Measurements from ENCODE around the gene ZKSCAN3. TPM values are rescaled to one million over a fixed set of nuclear protein-coding genes. Genes with fewer than 3 reads are reported as not detected.

ZKSCAN3 gene
- total RNA-seq, 1 donor from 2014 or later = 12.1 TPM

- Mint-ChIP-seq H3K36me3 (peaks cover 5% of the 10 kb centered on the region), H3K4me3 (no peak overlapping the region), H3K27ac (no peak overlapping the region), H3K9me3 (peaks cover 29% of the 10 kb centered on the region), H3K27me3 (ENCODE audit: low read depth) (peaks cover 27% of the 10 kb centered on the region), H3K4me1 (no peaks in the 10 kb centered on the region)
- TF ChIP-seq CTCF (IDR thresholded peaks at IDR 0.05; ENCODE audit: unreplicated experiment) = no peak
- no peak for DNase-seq (ENCODE audit: low spot score in 2 of 2, unreplicated experiment in 2 of 2)
Observed at GRCh38 chr6:28410767-28411166, 61.0 kb downstream of the ZKSCAN3 start.

- H3K27ac Mint-ChIP-seq = no peak overlapping the region
- H3K4me3 Mint-ChIP-seq = no peak overlapping the region
- peaks cover 25% of the 10 kb centered on the region for H3K9me3 Mint-ChIP-seq
Observed at GRCh38 chr6:28413681-28414080, 63.9 kb downstream of the ZKSCAN3 start.

More at GRCh38 chr6:28413681-28414080, 63.9 kb downstream of the ZKSCAN3 start:
- Mint-ChIP-seq H3K4me1 (no peaks in the 10 kb centered on the region), H3K36me3 (peaks cover 5% of the 10 kb centered on the region), H3K27me3 (ENCODE audit: low read depth) (peaks cover 13% of the 10 kb centered on the region)
- DNase-seq (ENCODE audit: low spot score in 2 of 2, unreplicated experiment in 2 of 2) = no peak
- TF ChIP-seq CTCF (IDR thresholded peaks at IDR 0.05; ENCODE audit: unreplicated experiment) = no peak

Other genes starting within 250 kb of the ZKSCAN3 start
- gene ZSCAN16, start 225.3 kb upstream of the ZKSCAN3 start, total RNA-seq = 9.1 to 11.7 TPM (median 11.3 TPM) in 3 replicates
- 51.7 to 53.1 TPM (median 52.8 TPM) in 3 replicates for gene ZKSCAN8, start 208.1 kb upstream of the ZKSCAN3 start, total RNA-seq
- 25.5 to 29.6 TPM (median 27.9 TPM) in 3 replicates for gene ZSCAN9, start 124.7 kb upstream of the ZKSCAN3 start, total RNA-seq
- gene ZKSCAN4, start 97.7 kb upstream of the ZKSCAN3 start, total RNA-seq = 5.8 to 6.8 TPM (median 6.8 TPM) in 3 replicates
- gene NKAPL, start 90.7 kb upstream of the ZKSCAN3 start, total RNA-seq = not detected in 3 replicates
- gene ZSCAN26, start 82.8 kb upstream of the ZKSCAN3 start, total RNA-seq = 26.6 to 29.2 TPM (median 26.9 TPM) in 3 replicates
- gene PGBD1, start 68.4 kb upstream of the ZKSCAN3 start, total RNA-seq = 8.9 to 9.4 TPM (median 9.2 TPM) in 3 replicates
- 5.8 to 8.8 TPM (median 6.0 TPM) in 3 replicates for gene ZSCAN31, start 13.8 kb upstream of the ZKSCAN3 start, total RNA-seq
- gene ZSCAN12, start 49.8 kb downstream of the ZKSCAN3 start, total RNA-seq = 13.4 to 14.0 TPM (median 13.9 TPM) in 3 replicates
- 10.4 to 13.9 TPM (median 13.5 TPM) in 3 replicates for gene ZSCAN23, start 93.5 kb downstream of the ZKSCAN3 start, total RNA-seq
- gene GPX6, start 165.8 kb downstream of the ZKSCAN3 start, total RNA-seq = not detected in 3 replicates
- not detected in 3 replicates for gene GPX5, start 175.9 kb downstream of the ZKSCAN3 start, total RNA-seq